Measurements from ENCODE around the gene PLPP4. TPM values are rescaled to one million over a fixed set of nuclear protein-coding genes. Genes with fewer than 3 reads are reported as not detected.

The PLPP4 gene
- total RNA-seq, 6 experiments from 2014 or later: 12.2 to 31.1 (median 16.9) TPM

DNA sequence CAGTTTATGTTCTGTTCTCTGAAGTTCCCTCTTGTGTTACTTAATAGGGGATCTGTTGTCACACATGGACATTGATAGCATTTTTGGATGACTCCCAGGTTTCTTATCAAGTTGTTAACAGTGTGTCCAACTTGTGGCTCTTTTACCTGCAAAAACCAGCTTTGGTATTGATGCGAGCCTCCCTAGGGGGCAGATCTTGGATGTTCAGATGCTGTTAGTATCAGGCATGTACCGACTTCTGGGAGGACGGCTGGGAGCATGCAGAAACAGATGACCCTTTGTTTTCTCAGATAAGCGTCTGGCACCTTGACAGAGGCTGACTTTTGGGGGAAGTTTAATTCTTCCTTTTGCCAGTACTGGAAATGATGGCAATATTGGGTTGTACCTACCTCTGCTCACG, 2.2 kb downstream of the PLPP4 start:
- TF ChIP-seq CTCF (IDR thresholded peaks at IDR 0.05): no peak
- H3K27ac Mint-ChIP-seq: peak overlapping the region; percentile 90; the same call in 1 of the 2 replicates

DNA sequence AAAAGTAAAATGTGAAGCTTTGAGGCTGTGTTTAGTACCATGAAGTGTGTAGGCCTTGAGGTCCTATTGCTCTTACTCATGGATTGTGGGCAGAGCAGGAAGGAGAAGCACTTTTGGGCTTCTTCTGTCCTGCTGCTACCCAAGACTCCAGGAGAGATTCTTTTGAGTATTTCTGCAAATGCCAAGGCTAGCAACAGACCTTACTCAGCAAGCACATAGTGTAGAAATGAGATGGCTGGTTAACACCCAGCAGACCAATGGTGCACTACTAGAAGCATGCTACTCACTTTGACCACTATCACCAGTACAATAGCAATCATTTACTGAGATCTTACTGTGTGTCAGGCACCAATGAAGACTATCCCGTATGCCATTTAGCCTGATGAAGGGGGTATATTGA, 3.2 kb downstream of the PLPP4 start:
- no peaks in the 10 kb centered on the region for H3K36me3 Mint-ChIP-seq (ENCODE audit: low read depth)
- H3K27me3 Mint-ChIP-seq (ENCODE audit: insufficient read depth): peaks cover under 1% of the 10 kb centered on the region; the same call in 1 of the 2 replicates
- TF ChIP-seq CTCF (IDR thresholded peaks at IDR 0.05): no peak
- H3K27ac Mint-ChIP-seq: peak overlapping the region; percentile 90
- H3K4me3 Mint-ChIP-seq: peak overlapping the region; percentile 54
- H3K4me1 Mint-ChIP-seq (ENCODE audit: low read depth): peaks cover 65% of the 10 kb centered on the region
- peak; percentile 68 for DNase-seq
- H3K9me3 Mint-ChIP-seq: no peaks in the 10 kb centered on the region

More for the DNA sequence above, 2.2 kb downstream of the PLPP4 start:
- Mint-ChIP-seq H3K4me3 (peak overlapping the region; percentile 87), H3K36me3 (ENCODE audit: low read depth) (no peaks in the 10 kb centered on the region), H3K27me3 (ENCODE audit: insufficient read depth) (peaks cover 3% of the 10 kb centered on the region; the same call in 1 of the 2 replicates), H3K9me3 (no peaks in the 10 kb centered on the region), H3K4me1 (ENCODE audit: low read depth) (peaks cover 72% of the 10 kb centered on the region)
- no peak for DNase-seq

GRCh38 chr10:120460776-120461175, 3.7 kb downstream of the PLPP4 start:
- peak; percentile 99 for DNase-seq
- Mint-ChIP-seq H3K9me3 (no peaks in the 10 kb centered on the region), H3K36me3 (ENCODE audit: low read depth) (no peaks in the 10 kb centered on the region), H3K27ac (peak overlapping the region; percentile 90), H3K4me1 (ENCODE audit: low read depth) (peaks cover 62% of the 10 kb centered on the region), H3K27me3 (ENCODE audit: insufficient read depth) (no peaks in the 10 kb centered on the region), H3K4me3 (peak overlapping the region; percentile 52)
- no peak for TF ChIP-seq CTCF (IDR thresholded peaks at IDR 0.05)

- no peaks in the 10 kb centered on the region for H3K27me3 Mint-ChIP-seq (ENCODE audit: insufficient read depth)
Observed at GRCh38 chr10:120462018-120462682, 5.1 kb downstream of the PLPP4 start.

GRCh38 chr10:120465138-120465537, 8.1 kb downstream of the PLPP4 start:
- no peaks in the 10 kb centered on the region for H3K9me3 Mint-ChIP-seq
- no peak overlapping the region for H3K4me3 Mint-ChIP-seq
- no peak overlapping the region for H3K27ac Mint-ChIP-seq
- H3K27me3 Mint-ChIP-seq (ENCODE audit: insufficient read depth): no peaks in the 10 kb centered on the region
- H3K36me3 Mint-ChIP-seq (ENCODE audit: low read depth): no peaks in the 10 kb centered on the region
- peaks cover 40% of the 10 kb centered on the region for H3K4me1 Mint-ChIP-seq (ENCODE audit: low read depth)
- DNase-seq: no peak
- TF ChIP-seq CTCF (IDR thresholded peaks at IDR 0.05): no peak

More at GRCh38 chr10:120462018-120462682, 5.1 kb downstream of the PLPP4 start:
- peak overlapping the region; percentile 90 for H3K27ac Mint-ChIP-seq
- H3K4me3 Mint-ChIP-seq: no peak overlapping the region
- DNase-seq: no peak
- H3K36me3 Mint-ChIP-seq (ENCODE audit: low read depth): no peaks in the 10 kb centered on the region
- H3K4me1 Mint-ChIP-seq (ENCODE audit: low read depth): peaks cover 56% of the 10 kb centered on the region
- no peak for TF ChIP-seq CTCF (IDR thresholded peaks at IDR 0.05)
- H3K9me3 Mint-ChIP-seq: no peaks in the 10 kb centered on the region

Data from HFFc6 (cell line).